ENCODE data around the gene PDE9A.
"Not testable (repeated sequence)": the region's sequence is repeated elsewhere in the genome, so short reads cannot be mapped to it uniquely, and the experiment has no call there.

Gene PDE9A

DNA sequence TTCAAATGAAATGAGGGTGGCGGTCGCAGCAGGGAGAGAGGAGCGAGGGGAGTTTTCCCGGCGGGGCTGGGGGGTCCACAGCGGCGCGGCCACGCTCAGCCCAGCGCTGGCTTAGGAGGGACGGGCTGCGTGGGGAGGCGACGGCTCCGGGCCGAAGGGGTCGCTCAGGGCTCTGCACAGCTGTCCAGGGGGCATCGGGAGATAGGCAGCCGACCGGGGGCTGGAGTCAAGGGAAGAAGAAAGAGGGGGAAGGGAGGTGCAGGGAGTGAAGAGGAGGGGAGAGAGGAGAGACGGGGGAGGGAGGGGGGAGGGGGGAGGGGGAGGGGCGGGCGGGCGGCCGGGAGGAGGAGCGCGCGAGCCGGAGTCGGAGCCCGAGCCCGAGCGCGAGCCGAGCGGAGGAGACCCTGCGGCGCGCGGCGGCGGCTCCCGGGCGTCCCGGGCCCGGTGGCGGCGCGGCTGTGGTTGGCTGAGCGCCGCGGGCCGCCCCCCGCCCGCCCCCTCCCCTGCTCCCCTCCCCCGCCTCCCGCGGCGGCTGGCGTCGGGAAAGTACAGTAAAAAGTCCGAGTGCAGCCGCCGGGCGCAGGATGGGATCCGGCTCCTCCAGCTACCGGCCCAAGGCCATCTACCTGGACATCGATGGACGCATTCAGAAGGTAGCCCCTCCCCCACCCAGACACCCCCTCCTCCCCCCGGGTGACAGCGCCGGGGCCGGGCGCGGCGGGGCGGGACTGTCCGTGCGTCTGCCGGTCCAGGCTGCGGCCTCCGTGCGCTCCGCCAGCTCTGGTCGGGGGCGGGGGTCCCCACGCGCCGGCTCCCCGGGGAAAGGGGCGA lies at the start of gene PDE9A:
Gene PDE9A (plus strand): TSS at position 391 of the 831 bp plus-strand sequence. CDS start 194 bp downstream, at position 585.
- no peak for DNase-seq

DNA sequence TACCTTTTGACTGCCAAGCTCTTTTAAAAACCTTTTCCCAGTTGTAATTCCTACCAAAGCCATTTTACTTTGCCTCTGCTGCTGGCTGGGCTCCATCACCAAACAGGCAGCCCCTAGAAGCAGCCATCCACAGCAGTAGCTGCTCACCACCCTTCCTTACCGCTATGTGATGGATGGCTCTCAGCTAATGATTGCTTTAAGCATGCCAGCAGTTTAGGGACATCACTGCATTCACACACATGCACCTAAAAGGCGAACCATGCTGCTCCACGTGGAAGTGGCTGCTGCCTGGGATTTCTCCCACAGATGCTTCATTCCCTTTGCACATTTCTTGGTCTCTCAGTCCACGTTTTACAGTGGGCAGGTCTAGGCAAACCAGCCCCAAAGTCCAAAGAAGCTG lies 46.3 kb upstream of the PDE9A start:
- DNase-seq: no peak

DNA sequence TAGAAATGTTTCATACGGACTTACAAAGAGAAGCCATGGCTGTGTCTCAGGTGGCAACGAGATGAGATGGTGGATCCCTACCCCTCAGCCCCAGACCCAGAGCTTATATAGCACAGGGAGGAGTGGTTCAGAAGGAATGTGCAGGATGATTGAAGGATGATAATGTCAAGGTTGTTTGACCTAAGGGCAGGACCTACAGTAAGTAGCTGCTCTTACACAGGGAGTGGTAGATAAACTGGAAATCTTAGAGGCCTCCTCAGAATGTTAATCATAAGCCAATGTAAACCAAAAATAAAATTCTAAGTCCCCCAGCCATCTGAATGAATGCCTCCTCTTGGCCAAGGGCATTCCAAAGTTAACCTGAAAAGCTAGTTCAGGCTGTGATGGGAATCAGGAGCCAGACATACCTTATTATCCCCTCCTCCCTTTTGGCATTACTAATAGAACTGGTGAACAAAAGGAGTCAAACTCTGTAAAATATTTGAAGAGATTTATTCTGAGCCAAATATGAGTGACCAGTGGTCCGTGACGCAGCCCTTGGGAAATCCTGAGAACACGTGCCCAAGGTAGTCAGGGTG lies 45.8 kb upstream of the PDE9A start:
- DNase-seq: no peak

DNA sequence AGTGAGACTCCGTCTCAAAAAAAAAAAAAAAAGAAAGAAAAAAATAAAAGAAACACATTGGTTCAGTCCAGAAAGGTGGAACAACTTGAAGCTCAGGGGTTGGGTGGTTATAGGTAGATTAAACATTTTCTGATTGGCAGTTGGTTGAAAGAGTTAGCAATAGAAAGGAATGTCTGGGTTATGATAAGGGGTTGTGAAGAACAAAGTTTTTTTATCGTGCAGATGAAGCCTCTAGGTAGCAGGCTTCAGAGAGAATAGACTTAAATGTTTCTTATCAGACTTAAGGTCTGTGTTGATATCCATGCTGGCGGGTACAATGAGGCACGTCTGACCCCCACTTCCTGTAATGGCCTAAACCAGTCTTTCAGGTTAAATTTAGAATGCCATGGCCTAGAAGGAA lies 45.0 kb upstream of the PDE9A start:
- DNase-seq: no peak

DNA sequence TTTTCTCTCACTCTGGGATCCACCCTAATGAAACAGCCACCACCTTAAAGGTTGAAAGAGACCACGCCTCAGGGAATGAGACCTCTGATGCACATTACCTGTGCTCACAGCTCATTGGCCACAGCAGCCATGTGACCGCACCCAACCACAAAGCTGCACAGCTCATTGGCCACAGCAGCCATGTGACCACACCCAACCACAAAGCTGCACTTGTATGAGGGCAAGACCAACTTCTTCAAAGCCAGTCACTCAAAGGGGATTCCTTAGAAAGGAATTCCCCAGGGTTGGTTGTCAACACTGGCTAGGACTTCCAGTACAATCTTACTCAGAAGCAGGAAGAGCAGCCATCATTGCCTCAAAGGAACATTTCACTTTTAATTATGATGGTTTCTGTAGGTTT lies 43.6 kb upstream of the PDE9A start:
- DNase-seq: no peak

DNA sequence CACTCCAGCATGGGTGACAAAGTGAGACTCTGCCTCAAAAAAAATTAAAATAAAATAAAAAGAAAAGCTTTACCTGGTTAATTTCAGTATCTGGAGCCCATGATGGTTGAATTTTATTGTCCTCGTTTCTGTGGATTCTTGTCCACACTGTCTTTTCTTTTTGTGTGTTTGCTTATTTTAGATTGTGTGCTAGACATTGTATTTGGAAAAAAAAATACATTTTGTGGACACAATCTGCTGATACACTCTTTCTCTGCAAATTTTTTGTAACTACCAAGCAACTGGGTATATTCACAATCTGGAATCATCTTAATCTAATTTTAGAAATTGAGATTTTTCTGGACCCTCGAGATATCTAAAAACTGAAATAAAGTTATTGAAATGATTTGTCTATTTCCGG lies 41.6 kb upstream of the PDE9A start:
- no peak for DNase-seq

DNA sequence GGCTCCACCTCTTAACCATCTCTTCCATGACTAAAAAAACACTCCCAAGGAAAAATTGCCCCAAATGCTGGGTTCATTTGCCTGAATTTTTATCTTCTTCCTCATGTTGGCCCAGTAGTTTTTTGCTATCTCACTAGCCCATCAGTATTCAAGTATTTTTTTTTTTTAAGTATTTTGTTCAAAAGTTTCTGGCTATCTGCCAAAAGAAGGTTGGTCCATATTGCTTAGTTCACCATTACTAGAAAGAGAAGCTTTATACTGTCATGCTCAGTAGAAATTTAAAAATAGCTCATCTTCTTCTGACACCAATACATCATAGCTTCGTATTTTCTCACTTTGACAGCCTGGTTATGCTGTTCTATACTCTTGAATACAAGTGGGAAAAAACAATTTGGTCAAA lies 41.0 kb upstream of the PDE9A start:
- DNase-seq: no peak

DNA sequence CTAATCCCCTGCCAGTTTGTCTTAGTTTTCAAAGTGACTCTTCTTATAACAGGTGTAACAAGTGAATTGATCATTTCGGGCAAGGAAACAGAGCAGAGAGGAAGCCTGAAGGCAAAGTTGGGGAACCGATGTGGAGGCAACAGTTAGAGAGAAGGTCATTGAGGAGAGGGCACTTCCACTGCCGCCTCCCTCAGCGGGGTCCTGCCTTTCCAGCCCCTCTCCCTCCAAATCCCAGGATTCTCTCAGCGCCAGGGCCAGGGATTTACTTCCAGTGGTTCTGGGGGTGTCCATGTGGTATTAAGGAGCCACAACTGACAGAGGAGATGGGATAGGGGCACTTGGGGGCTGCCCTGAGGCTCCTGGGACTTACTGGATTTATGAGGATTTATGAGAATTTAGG lies 39.7 kb upstream of the PDE9A start:
- no peak for DNase-seq

DNA sequence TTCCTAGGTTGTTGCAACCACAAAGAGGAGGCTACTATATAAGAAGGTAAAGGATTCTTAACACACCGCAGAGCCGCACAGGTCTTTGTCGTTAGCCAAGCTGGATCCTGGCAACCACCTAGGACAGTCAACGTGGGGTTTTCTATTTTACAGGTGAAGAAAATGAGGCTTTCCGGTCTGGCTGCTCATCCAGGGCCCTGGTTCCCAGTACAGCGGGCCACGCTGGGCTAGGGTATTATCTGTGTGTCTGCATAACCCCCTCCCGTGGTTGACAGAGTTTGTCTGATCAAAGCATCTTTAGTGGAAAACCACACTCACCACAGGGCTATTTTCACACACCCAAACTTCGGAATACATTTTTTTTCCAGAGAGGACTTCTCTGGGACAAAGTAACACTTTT lies 39.0 kb upstream of the PDE9A start:
- no peak for DNase-seq

DNA sequence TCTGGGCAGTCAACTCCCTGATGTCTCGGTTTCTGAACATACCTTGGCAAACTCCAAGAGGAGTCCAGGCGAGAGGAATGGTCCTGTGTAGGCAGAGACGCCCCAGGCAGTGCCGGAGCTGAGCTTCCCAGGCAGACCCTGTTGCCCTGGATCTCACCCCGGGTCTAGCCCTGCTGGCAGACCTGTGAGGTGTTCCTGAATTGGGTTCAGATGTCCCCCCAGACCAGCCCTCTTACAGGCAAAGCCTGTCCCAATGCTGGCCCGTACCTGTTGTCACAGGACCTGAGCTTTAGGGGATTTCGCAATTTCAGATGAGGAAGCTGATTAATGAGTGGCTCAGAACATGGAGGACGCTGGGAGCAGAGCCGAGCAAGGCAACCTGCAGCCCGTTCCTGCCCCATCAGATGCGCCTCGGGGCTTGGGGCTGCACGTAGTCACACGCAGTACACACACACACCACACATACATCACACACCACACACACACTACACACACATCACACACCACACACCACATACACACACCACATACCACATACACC lies 38.5 kb upstream of the PDE9A start:
- no peak for DNase-seq

DNA sequence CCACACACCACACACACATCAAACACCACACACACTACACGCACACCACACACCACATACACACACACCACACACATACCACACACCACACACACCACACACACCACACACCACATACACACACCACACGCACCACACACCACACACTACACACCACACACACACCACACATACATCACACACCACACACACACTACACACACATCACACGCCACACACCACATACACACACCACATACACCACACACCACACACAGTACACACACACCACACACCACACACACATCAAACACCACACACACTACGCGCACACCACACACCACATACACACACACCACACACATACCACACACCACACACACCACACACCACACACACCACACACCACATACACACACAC lies 38.0 kb upstream of the PDE9A start:
- not testable (repeated sequence) for DNase-seq

DNA sequence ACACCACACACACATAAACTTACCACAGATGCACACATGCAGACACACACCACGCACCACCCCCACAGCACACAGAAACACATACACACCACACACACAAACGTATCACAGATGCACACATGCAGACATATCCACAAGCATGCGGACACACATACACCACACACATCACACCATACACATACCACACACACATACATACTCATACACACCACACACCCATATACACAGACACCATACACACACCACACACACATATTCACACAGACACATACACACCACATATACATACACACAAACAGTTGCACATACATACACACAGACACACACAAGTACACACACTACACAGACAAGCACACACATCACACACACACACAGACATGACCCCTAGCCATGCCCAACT lies 37.5 kb upstream of the PDE9A start:
- no peak for DNase-seq

DNA sequence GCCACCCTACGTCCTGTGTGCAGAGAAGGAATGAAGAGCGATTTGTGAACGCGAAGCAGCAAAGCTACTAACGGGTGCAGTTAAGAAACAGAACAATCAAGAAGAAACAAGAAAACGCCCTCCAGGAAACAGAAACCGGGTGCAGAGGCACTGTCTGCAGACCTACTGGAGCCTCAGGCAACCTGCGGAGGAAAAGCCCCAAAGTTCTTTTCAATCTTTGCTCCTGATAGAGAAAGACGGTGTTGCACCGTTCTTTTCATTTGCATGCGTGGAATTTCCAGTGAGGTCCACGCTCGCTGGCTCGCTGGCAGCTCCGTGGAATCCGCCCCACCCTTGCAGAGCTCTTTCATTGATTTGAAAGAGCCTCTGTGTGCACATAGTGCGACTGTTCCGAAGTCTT lies 37.0 kb upstream of the PDE9A start:
- no peak for DNase-seq

DNA sequence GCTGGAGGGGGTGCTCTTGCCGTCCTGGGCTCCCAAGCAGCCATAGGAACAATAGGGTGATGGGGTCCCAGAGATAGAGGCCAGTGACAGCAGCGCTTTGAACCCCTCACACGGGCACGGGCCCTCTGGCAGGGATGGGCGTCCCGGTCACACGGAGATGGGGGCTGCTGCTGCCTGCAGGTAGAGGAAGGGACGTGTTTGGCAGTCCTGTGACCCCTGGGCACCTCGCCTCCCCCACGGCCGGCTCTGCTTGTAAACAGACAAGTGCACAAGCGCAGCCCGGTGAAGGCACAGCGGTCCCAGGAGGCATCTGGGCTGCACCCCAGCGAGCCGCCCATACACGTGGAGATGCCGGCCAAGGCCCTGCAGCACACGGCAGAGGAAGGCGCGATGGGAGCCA lies 36.5 kb upstream of the PDE9A start:
- DNase-seq: no peak

DNA sequence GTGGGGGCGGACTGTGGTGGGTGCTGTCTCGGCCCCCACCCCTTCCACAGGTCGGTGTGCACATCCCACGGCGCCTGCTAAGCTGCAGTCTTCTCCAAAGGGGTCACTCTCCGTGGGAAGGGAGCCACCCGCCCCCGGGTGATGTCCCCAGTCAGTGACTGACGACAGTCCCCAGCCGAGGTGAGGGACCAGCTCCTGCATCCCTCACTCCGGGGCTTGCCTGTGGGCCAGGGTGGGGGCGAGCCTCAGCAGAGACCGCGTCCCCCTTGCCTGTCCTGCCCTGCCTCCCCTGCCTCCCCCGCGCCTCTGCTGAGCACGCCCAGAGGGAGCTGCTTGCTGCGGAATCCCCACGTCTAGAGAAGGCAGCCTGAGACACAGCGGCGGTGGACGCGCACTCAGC lies 35.9 kb upstream of the PDE9A start:
- DNase-seq: no peak

DNA sequence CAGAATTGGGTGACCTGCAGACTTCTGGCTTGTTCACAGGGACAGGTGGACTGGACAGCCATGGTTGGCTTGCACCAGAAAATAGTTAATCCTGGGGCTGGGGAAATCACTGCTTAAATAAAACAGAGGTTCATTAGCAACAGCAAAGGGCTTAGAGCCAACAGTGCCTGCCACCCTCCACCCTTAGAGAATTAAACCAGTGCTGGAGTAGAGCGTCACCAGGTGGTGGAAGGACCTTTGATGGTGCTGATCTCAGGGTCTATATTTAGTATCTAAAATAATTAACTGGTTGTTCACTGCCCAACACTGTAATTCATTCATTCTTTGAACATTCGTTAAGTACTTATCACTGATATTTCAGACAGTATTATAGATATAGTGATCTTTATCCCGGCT lies 34.7 kb upstream of the PDE9A start:
- DNase-seq: no peak

DNA sequence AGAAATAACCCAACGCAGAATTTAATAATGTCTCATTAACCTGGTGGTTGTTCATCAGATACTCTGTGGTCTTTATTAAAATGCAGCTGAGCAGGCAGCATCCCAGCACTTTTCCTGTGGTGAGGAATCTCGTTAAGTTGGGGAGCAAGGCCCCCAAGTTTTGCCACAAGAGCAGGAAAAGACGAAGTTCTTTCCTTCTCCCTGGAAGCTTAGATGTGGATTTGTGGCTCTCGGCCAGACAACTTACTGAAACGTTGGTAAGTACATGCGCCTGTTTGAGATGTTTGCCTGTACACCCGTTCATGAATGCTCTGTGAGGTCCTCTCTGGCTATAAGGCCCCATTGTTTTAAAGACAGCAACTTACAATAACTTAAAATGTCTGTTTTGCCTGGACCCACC lies 34.3 kb upstream of the PDE9A start:
- no peak for DNase-seq

DNA sequence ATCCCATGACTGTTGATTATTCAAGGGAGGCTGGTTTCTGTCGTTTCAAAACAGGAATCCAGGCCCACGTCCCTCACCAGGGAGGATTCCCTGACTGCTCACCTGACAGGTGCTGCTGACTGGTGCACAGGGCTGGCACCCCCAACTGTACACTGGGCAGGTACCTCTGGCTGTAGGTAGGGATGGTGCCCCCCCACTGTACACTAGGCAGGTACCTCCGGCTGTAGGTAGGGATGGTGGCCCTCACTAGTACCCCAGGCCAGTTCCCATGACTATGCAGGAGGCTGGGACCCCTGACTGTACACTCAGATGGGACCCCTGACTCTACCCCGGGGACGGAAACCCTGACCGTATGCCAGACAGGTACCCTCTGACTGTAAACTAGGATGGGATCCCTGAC lies 33.6 kb upstream of the PDE9A start:
- DNase-seq: no peak

DNA sequence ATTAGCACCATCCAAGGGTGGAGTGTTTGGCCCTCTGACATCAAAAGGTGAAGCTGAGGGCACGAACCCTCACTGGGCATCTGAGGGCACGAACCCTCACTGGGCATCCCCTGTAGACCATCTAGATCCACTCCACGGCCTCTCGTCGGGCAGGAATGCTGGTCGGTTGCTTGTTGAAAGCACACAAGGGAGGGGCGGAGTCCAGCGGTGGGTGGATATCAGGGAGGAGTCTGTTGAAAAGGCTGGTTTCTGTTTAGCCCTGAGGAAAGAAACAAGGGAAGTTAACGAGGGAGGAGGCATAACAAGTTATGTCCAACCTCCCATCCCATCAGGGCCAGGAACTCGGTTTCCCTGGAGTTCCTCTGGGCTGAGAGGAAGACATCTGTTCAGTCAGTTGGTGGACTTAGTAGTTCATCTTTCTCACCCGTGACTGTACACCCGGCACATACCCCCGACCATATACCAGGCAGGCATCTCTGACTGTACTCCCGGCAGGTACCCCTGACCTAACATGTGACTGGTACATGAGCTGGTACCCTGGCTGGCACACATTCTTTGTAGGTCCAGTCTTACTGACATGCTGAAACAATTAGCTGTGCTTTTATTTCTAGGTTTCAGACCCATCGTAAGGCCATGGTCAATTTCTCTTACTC lies 32.1 kb upstream of the PDE9A start:
- DNase-seq: no peak

DNA sequence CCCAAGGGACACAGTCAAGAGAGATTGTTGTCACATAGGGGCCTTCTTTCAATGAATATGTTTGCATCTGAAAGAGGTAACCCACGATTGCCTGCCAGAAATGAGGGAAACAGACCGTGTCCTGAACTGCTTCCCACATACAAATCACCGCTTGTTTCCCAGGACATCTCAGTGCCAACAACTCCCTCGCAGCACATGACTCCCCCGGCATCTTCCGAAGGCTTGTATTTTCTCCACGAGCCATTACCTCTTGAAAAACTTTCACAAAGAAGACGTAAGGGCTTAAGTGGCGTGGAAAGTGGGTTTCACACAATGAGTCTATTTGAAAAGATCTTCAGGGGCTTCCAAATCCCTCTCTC lies 31.6 kb upstream of the PDE9A start:
- DNase-seq: no peak

DNA sequence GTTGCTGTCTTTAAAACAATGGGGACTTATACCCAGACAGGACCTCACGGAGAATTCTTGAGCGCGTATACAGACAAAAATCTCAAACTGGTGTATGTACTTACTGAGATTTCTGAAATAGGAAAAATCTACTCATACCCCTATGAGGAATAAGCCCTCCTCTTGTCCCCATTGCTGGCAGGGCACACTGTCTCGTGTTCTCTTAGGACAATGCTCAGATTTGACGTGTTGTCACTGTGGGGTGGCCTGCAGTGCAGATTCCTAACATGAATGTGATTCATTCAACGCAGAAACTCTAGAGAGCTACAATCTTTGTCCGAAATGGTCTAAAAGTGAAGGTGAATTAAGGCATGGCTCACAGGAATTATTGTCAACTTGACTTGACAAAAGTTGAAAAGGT lies 31.1 kb upstream of the PDE9A start:
- no peak for DNase-seq

DNA sequence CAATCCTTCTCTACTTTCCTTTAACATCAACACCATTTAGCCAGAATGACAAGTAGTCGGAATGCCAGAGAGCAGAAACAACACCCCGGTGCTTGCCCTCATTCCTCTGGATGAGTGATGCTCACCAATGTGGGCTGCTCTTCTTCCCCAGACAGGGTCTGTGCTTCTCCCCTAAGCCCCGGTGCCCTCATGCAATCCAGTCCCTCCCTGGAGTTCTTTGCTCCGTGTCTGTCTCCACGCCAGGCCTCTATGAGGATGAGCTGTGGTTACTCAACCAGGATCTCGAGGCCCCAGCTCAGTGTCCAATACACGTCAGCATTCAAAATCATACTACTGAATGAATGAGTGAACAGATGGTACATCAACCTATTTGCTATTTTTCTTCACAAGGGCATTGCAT lies 29.7 kb upstream of the PDE9A start:
- no peak for DNase-seq

DNA sequence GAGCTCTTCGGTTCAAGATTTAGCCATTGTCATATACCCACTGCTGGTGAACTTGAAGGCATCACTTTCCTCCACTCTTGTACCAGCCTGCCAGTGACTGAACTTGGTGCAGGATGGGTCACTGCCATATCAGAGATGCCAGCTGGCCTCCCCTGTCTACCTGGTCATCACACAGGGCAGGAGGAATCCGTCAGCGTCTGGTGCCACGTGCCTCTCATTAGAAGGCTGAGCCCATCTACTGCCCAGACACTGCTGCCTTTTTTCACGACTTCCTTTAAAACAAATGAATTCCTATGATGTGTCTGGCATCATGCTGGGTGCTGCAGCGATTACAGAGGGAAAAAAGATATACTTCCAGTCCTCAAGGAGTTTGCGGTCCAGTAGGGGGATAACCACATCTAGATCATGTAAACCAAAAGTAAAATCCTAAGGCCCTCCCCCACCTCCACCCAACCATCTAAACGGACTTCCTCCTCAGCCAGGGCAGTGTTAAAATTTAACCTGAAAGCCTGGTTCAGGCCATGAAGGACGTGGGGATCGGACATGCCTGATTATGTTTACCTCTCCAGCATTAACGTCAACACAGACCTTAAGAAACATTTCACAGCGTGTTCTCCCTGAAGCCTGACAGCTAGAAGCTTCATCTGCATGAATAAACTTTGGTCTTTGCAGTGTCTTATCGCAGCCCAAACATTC lies 29.2 kb upstream of the PDE9A start:
- no peak for DNase-seq

DNA sequence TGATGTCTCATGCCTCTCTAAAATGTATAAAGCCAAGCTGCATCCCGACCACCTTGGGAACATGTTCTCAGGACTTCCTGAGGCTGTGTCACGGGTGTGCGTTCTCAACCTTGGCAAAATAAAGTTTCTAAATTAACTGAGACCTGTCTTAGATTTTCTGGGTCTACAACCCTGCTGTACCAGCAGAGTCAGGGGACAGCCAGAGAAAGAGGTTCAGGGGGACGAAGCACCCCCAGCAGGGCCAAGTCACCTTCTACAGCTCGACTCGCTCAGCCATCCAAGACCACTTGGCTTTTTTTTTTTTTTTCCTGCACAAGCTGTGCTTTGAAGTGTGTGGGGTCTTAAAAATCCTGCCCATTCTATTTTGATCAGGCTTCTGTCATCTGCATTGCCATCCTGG lies 28.5 kb upstream of the PDE9A start:
- DNase-seq: no peak

All from NCI-H510A (cell line).